ENCODE measurements around the gene SYNDIG1.

Gene SYNDIG1

GRCh38 chr20:24699321-24700165 lies 230.1 kb downstream of the SYNDIG1 start:
- no peak for DNase-seq

DNA sequence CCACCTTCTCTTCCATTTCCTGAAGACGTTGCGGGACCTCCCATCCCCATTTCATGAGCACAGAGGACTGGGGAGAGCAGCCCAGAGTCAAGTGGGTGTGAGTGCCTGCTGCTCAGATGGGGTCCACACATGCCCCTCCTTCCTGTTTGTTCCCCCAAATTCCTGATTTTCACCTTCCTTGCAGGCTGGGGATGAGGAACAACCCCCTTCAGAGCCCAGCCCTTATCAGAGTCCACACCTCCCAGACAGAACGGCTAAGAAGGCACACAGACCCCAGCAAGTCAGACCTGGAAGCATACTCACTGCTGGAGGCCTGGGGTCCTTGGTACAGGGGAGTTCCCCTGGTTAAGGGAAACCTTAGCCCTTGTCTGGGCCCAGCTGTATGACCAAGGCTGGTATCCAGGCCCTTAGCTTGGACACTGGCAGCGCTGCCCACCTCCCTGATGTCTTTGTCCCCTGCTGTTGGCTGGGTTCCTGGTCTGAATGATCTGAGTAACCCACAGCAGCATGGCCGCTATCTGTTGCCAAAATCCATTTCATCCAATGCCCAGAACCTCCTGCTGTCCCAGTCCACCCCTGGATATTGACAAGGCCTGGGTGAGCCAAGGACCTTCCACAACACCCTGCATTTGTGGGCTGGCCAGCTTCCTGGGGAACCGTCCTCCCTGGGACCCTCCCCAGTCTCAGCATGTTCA lies 230.9 kb downstream of the SYNDIG1 start:
- DNase-seq = no peak

DNA sequence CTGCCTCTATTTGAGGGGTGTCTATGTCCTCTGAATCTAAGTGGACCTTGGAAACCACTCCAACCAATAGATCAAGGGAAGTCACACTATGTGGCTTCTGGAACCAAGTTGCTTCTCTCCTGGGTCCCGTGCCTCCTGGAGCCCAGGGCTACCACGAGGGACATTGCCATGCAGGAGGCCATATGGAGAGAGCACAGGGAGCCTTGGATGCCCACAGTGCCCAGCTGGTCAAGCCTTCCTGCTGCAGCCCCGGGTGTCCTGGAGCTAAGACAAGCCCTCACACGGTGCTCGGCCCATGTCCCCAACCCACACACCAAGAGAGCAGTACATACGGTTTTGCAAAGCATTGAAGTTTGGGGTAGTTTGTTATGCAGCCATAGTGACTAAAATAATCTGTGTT lies 231.6 kb downstream of the SYNDIG1 start:
- no peak for DNase-seq

DNA sequence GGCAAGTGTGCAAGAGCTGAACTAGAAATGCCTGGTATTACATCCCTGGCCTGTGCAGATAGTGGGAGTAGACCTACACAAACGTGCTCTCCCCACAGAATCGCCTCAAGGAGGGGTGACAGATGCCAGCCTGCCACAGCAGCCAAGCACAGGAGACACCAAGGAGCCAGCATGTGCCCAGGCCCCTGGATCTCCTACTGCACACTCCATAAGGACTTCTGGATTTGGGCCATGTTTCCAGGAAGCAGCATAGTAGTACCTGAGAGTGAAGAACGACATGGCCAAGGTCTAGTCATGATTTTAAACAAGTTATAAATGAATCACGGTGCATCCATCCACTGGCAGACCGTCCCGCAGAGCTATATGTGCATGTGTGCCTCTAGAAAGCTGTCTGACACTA lies 232.2 kb downstream of the SYNDIG1 start:
- no peak for DNase-seq

- DNase-seq = no peak
Measured at GRCh38 chr20:24702501-24703283, 233.3 kb downstream of the SYNDIG1 start.

- no peak for DNase-seq
Measured at GRCh38 chr20:24703284-24703610, 233.8 kb downstream of the SYNDIG1 start.

DNA sequence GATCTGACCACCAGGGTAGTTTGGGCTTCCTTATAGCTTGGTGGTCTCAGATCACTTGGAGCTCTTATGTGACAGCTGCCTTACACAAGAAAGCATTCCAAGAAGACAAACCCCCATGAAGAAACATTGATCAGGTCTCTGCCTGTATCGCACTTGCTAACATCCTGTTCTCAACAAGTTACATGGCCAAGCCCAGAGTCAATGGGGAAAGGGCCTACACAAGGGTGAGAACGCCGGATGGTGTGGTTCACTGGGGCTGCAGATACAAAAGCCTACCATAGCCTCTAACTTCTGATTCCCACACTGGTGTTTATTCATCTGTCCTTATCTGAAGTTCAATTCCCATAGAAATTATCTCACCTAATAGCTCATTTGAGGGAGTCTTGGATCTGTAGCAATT lies 235.5 kb downstream of the SYNDIG1 start:
- no peak for DNase-seq

GRCh38 chr20:24705486-24705885 lies 236.1 kb downstream of the SYNDIG1 start:
- no peak for DNase-seq

DNA sequence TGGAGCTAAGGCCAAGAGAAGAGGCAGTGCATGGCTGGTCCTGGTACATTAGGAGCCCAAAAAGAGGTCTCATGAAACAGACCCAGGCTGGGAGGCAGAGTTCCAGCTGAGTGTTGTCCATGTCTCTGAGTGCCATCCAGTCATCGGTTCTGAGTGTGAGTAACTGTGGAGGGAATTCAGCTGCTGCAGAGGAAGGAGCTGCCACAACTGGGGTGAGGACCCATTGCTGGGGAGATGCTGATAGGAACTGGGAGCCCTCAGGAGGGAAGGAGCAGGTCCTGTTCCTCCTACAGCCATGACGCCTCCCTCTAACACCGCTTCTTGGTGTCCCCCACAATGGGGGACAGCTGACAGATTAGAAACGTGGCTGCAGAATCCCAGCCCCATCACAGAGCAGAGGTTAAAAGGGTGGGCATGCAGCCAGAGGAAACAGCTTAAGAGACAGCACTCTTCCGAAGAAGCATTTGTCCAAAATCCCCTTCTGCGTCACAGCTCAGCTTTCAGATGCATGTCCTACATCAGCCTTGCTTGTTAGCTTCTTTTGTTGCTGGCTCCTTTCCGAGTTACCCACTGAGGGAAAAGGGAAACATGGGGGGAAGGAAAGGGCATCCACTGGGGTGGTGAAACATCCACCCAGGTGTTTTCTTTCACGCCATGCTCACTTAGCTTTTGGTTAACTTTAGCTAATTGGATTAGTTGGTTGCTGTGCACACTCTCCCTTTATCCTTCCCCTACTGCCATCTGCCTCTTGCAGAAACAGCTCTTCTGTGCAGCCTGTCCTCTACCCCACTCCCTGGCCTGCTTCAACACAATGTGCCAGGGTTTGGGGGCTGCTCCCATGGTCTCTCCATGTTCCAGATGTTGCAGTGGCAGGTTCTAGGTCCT lies 239.2 kb downstream of the SYNDIG1 start:
- no peak for DNase-seq
